Upper lobe of left lung (tissue), 6 donors: ENCODE results near the gene GPBP1L1. TPM values are rescaled to one million over a fixed set of nuclear protein-coding genes. Genes with fewer than 3 reads are reported as not detected.
"Not testable (repeated sequence)": the region's sequence is repeated elsewhere in the genome, so short reads cannot be mapped to it uniquely, and the experiment has no call there.

Source experiments
- ATAC-seq, 2 donors: fragments of 200-7000 bp; cut with Tn5 transposase; one replicate each; pipeline ENCODE4 v1.9.1; 2022; ENCODE audit warnings: mild to moderate bottlenecking in 2 of 2, moderate library complexity in 2 of 2; ENCODE audit not compliant: low FRiP score in 2 of 2
- DNase-seq, 2 donors: peaks; one replicate each; pipeline ENCODE4 v3.0.0-alpha.2; 2019 to 2020
- H3K27ac ChIP-seq, 4 donors: fragments of 200-600 bp; sonication (generic); one replicate each; pipeline ENCODE4 v1.5.1; 2016 to 2019
- H3K27me3 ChIP-seq, 4 donors: fragments of 200-600 bp; sonication (generic); one replicate each; pipeline ENCODE4 v1.5.1; 2017 to 2019
- H3K36me3 ChIP-seq, 4 donors: fragments of 200-600 bp; sonication (generic); one replicate each; pipeline ENCODE4 v1.5.1; 2016 to 2019
- H3K4me1 ChIP-seq, 4 donors: fragments of 200-600 bp; sonication (generic); one replicate each; pipeline ENCODE4 v1.5.1; 2018 to 2019
- H3K4me3 ChIP-seq, 4 donors: fragments of 200-600 bp; sonication (generic); one replicate each; pipeline ENCODE4 v1.5.1; 2017 to 2019; ENCODE audit warnings: mild to moderate bottlenecking in 2 of 4, moderate library complexity in 1 of 4
- H3K9me3 ChIP-seq, 4 donors: fragments of 200-600 bp; sonication (generic); one replicate each; pipeline ENCODE4 v1.5.1; 2018 to 2019
- EP300 ChIP-seq, 4 donors: sonication (generic); formaldehyde crosslinking; IDR thresholded peaks; one replicate each; pipeline ENCODE4 v1.5.1; 2017; ENCODE audit warnings: antibody characterized with exemption in 4 of 4, control low read depth in 2 of 4
- POLR2A ChIP-seq, 4 donors: fragments of 450-650 bp; IDR thresholded peaks; one replicate each; pipeline ENCODE4 v1.5.1; 2016 to 2017; ENCODE audit warnings: antibody characterized with exemption in 4 of 4, mild to moderate bottlenecking in 2 of 4
- POLR2AphosphoS5 ChIP-seq, 2 donors: sonication (generic); formaldehyde crosslinking; IDR thresholded peaks; one replicate each; pipeline ENCODE4 v1.5.1; 2017; ENCODE audit warnings: antibody characterized with exemption in 2 of 2
- whole genome bisulfite sequencing, 2 donors: methylation state at CpG; one replicate each; pipeline ENCODE4 v1.1.5; 2017 to 2018; 5-methylcytosine and 5-hydroxymethylcytosine counted together
- total RNA-seq, 6 donors: library from RNA; depleted of rRNA in 4 of 6; stranded (reverse); fragments of >200 nt in 4 of 6; gene quantifications; one replicate each; pipeline versions ENCODE4 v1.1.0 to v1.2.1, GENCODE V29; 2016 to 2021
- TF ChIP-seq, protein P1 (sequence below), 6 experiments: fragments of 450-650 bp in 4 of 6; fragments of 200-600 bp in 2 of 6; sonication (generic) in 2 of 6; IDR thresholded peaks; one replicate each; pipeline ENCODE4 v1.5.1; 2016 to 2019; ENCODE audit warnings: antibody characterized with exemption in 6 of 6
- donor health status: DM: no; HTN: no; CAD: no; lungs with moderate emphysema.
- donor health status: DM: no; HTN: yes; CAD: no; lungs with severe emphysema.

The GPBP1L1 gene
- total RNA-seq, 6 donors from 2014 or later = 112 to 184 (median 132) TPM

GRCh38 chr1:45612941-45613579 is 73.3 kb downstream of the GPBP1L1 start:
- WGBS, 2 donors = 79 to 91% methylated on average over 6 to 8 of the region's 8 CpGs
- Histone ChIP-seq H3K36me3 (peaks cover 23 to 85% (median 56%) of the 10 kb centered on the region in 4 donors), H3K9me3 (no peaks in the 10 kb centered on the region), H3K27ac (no peak overlapping the region), H3K4me1 (peaks cover 0 to 5% (median 0%) of the 10 kb centered on the region in 4 donors), H3K27me3 (no peaks in the 10 kb centered on the region), H3K4me3 (no peak overlapping the region)
- DNase-seq (no peak), ATAC-seq (no peak)
- TF ChIP-seq, protein P1, sequence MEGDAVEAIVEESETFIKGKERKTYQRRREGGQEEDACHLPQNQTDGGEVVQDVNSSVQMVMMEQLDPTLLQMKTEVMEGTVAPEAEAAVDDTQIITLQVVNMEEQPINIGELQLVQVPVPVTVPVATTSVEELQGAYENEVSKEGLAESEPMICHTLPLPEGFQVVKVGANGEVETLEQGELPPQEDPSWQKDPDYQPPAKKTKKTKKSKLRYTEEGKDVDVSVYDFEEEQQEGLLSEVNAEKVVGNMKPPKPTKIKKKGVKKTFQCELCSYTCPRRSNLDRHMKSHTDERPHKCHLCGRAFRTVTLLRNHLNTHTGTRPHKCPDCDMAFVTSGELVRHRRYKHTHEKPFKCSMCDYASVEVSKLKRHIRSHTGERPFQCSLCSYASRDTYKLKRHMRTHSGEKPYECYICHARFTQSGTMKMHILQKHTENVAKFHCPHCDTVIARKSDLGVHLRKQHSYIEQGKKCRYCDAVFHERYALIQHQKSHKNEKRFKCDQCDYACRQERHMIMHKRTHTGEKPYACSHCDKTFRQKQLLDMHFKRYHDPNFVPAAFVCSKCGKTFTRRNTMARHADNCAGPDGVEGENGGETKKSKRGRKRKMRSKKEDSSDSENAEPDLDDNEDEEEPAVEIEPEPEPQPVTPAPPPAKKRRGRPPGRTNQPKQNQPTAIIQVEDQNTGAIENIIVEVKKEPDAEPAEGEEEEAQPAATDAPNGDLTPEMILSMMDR (IDR thresholded peaks at IDR 0.05) = no peak
- TF ChIP-seq EP300 (IDR thresholded peaks at IDR 0.05) = no peak
- no peak for TF ChIP-seq POLR2A (IDR thresholded peaks at IDR 0.05)
- TF ChIP-seq POLR2AphosphoS5 (IDR thresholded peaks at IDR 0.05) = no peak

DNA sequence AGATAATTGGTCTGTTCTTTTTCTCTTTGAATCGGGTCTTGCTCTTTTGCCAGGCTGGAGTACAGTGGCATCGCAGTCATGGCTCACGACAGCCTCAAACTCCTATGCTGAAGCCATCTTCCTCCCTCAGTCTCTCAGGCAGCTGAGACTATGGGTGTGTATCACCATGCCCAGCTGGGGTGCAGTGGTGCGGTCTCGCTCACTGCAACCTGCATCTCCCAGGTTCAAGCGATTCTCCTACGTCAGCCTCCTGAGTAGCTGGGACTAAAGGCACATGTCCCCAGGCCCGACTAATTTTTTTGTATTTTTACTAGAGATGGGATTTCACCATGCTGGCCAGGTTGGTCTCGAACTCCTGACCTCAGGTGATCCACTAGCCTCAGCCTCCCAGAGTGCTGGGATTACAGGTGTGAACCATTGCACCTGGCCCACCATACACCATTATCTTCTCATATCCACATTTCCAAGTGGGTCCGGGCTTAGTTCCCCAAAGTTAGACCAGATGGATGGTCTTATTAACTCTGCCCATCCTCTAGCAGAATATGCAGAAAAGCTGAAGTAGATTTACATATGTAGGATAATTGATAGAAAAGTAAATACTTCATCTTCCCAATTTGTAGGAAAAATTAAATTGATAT is 75.6 kb downstream of the GPBP1L1 start:
- DNase-seq (no peak), ATAC-seq (no peak)
- Histone ChIP-seq H3K9me3 (no peaks in the 10 kb centered on the region), H3K27ac (no peak overlapping the region), H3K4me1 (peaks cover 0 to 9% (median 9%) of the 10 kb centered on the region in 4 donors), H3K36me3 (peaks cover 5 to 80% (median 41%) of the 10 kb centered on the region in 4 donors), H3K27me3 (no peaks in the 10 kb centered on the region), H3K4me3 (no peak overlapping the region)
- 96 to 98% methylated on average over 10 of the region's 10 CpGs for WGBS, 2 donors
- TF ChIP-seq POLR2A (IDR thresholded peaks at IDR 0.05) (no peak), POLR2AphosphoS5 (IDR thresholded peaks at IDR 0.05) (no peak)

GRCh38 chr1:45608175-45609156 is 77.9 kb downstream of the GPBP1L1 start:
- H3K4me3 ChIP-seq = no peak overlapping the region
- ATAC-seq = peak in 1 of 2 donors; percentile 74

GRCh38 chr1:45607404-45608074 is 78.8 kb downstream of the GPBP1L1 start:
- Histone ChIP-seq H3K9me3 (no peaks in the 10 kb centered on the region), H3K4me1 (peaks cover 0 to 9% (median 9%) of the 10 kb centered on the region in 4 donors), H3K27ac (peak overlapping the region in 3 of 4 donors; percentile 3 to 49 (median 42)), H3K36me3 (peaks cover 0 to 64% (median 24%) of the 10 kb centered on the region in 4 donors), H3K27me3 (no peaks in the 10 kb centered on the region), H3K4me3 (no peak overlapping the region)
- TF ChIP-seq POLR2A (IDR thresholded peaks at IDR 0.05) (no peak), EP300 (IDR thresholded peaks at IDR 0.05) (no peak)
- ATAC-seq (peak in 1 of 2 donors; percentile 63), DNase-seq (no peak)
- WGBS, 2 donors = 71 to 77% methylated on average over 6 of the region's 6 CpGs

More at GRCh38 chr1:45608175-45609156, 77.9 kb downstream of the GPBP1L1 start:
- H3K4me1 ChIP-seq = peaks cover 0 to 9% (median 9%) of the 10 kb centered on the region in 4 donors
- H3K9me3 ChIP-seq = no peaks in the 10 kb centered on the region
- H3K36me3 ChIP-seq = peaks cover 0 to 65% (median 25%) of the 10 kb centered on the region in 4 donors
- DNase-seq = no peak
- H3K27ac ChIP-seq = peak overlapping the region in 1 of 4 donors; percentile 2
- 73 to 81% methylated on average over 5 of the region's 5 CpGs for whole genome bisulfite sequencing, 2 donors
- TF ChIP-seq POLR2A (IDR thresholded peaks at IDR 0.05) = no peak
- TF ChIP-seq POLR2AphosphoS5 (IDR thresholded peaks at IDR 0.05) = no peak
- TF ChIP-seq, protein P1 (IDR thresholded peaks at IDR 0.05) = no peak
- TF ChIP-seq EP300 (IDR thresholded peaks at IDR 0.05) = no peak
- no peaks in the 10 kb centered on the region for H3K27me3 ChIP-seq

DNA sequence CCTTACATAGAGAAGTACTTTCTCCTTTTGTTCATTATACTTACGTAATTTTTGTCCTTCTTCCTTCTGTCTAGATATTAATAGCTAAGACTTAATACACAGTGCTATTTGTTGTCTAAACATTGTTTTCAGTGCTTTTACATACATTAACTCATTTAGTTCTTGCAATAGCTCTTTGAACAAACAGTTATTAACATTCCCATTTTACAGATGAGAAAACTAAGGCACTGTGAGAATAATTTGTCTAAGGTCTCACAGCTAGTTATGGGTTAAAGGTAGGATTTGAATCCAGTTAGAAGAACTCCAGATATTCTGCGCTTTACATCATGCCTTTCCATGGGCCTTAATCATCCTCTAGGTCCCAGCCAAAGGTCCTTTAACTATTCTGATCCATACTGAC is 82.1 kb downstream of the GPBP1L1 start:
- H3K27me3 ChIP-seq = no peaks in the 10 kb centered on the region
- H3K27ac ChIP-seq = no peak overlapping the region
- TF ChIP-seq EP300 (IDR thresholded peaks at IDR 0.05) = no peak
- no peak for TF ChIP-seq POLR2AphosphoS5 (IDR thresholded peaks at IDR 0.05)
- TF ChIP-seq, protein P1 (IDR thresholded peaks at IDR 0.05) = no peak
- no peak for TF ChIP-seq POLR2A (IDR thresholded peaks at IDR 0.05)
- ATAC-seq (no peak), DNase-seq (no peak)
- H3K4me3 ChIP-seq = no peak overlapping the region
- H3K9me3 ChIP-seq = no peaks in the 10 kb centered on the region
- peaks cover 0 to 45% (median 14%) of the 10 kb centered on the region in 4 donors for H3K36me3 ChIP-seq
- peaks cover 0 to 9% (median 9%) of the 10 kb centered on the region in 4 donors for H3K4me1 ChIP-seq
- WGBS, 2 donors = 94 to 95% methylated on average over 2 of the region's 2 CpGs

GRCh38 chr1:45596765-45597164 is 89.6 kb downstream of the GPBP1L1 start:
- ATAC-seq, H3K4me3 ChIP-seq, H3K4me1 ChIP-seq, H3K9me3 ChIP-seq, H3K27ac ChIP-seq, H3K27me3 ChIP-seq, DNase-seq: not testable (repeated sequence)
- 91 to 95% methylated on average over 7 to 8 of the region's 8 CpGs for WGBS, 2 donors
- peaks cover 0 to 51% (median 9%) of the 10 kb centered on the region in 4 donors for H3K36me3 ChIP-seq
